NCI-H2081 (cell line): ENCODE results near the gene SLC50A1.

Experiments used
- DNase-seq, 2 experiments: peaks; one replicate each; lab custom pipeline; 2025; lab: John Stamatoyannopoulos, UW

SLC50A1 gene

DNA sequence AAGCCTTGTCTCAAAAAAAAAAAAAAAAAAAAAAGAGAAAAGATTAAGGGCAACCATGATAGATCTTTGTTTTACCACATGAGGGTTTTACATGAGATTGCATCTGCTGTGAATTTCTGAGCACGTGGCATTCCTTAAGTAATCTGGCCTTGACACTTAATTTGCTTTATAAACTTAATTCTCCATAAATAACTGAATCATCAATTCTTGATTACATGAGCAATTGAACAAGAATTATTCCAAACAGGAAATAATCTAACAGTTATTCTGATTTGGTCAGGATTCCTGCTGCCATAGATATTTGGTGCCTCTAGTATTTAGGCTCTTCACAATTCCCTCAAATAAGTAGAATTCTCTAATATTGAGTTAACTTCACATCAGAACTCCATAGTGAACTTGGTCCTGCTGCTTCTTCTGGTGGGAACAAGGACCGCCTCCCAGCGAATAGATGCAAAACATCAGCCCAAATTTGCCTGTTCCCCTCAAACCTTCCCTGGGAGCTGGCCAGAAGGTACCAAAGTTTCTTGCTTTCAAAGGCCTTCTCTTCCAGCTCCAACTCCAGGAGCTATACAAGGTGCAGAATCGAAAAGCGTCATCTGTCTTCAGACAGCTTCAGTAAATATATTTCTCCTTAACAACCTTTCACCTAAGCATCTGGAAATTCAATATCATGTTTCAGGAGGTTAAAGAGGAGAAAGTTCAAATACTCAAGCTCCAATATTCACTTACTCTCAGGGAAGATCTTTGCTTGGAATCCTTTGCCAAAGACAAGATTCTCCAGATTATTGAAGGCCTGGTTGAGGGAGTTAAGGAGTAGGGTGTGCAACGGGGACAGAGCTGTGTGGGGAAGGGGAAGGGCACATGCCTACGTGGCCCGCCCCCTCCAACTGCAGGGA is 36.4 kb downstream of the SLC50A1 start:
- no peak for DNase-seq

- DNase-seq, result peak; percentile 98 to 99
Measured at GRCh38 chr1:155172732-155173477, 37.3 kb downstream of the SLC50A1 start, which contains the start of gene KRTCAP2. TSS of gene KRTCAP2 (minus strand) at chr1:155173304. CDS start at chr1:155173224, 80 bp downstream.

DNA sequence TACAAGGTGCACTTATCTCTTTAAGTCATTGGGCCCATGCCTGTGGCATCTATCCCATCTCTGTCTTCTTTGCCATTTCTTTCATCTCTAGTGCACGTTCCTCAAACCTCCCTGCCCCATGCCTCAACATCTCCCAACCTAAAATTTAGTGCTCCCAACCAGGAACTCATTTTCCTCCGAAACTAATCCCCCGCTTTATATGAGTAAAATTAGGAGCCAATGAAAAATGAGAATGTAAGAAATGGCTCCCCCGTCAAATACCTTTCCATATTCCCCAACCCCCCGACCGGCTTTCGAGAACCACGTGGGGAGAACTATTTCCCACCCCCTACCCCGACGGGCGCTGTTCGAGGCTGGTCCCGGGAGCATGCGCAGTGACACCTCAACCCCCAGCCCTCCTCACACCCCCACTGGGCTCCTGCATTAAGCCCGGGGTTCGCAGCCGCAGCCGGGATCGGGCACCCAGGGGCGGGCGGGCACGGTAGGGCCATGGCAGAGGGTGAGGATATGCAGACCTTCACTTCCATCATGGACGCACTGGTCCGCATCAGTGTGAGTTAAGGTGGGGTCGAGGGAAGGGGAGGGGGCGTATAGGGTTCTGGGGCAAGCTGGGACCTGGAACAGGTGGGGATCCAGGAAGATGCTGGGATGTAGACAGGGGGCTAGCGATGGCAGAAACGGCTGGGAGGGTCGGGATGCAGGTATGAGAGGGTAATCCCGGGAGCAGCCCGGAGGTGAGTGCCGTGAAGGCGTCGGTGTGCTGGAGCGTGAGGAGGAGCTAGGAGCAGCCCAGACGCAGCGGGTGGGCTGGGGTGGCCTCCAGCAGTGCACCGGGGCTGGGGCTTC is 38.0 kb downstream of the SLC50A1 start, which contains the start of gene TRIM46:
Gene TRIM46, plus strand, starts transcription at position 372 of the 846 bp plus-strand sequence. Its CDS starts 118 bp downstream, at position 490.
- DNase-seq, result peak; percentile 90 to 91

DNA sequence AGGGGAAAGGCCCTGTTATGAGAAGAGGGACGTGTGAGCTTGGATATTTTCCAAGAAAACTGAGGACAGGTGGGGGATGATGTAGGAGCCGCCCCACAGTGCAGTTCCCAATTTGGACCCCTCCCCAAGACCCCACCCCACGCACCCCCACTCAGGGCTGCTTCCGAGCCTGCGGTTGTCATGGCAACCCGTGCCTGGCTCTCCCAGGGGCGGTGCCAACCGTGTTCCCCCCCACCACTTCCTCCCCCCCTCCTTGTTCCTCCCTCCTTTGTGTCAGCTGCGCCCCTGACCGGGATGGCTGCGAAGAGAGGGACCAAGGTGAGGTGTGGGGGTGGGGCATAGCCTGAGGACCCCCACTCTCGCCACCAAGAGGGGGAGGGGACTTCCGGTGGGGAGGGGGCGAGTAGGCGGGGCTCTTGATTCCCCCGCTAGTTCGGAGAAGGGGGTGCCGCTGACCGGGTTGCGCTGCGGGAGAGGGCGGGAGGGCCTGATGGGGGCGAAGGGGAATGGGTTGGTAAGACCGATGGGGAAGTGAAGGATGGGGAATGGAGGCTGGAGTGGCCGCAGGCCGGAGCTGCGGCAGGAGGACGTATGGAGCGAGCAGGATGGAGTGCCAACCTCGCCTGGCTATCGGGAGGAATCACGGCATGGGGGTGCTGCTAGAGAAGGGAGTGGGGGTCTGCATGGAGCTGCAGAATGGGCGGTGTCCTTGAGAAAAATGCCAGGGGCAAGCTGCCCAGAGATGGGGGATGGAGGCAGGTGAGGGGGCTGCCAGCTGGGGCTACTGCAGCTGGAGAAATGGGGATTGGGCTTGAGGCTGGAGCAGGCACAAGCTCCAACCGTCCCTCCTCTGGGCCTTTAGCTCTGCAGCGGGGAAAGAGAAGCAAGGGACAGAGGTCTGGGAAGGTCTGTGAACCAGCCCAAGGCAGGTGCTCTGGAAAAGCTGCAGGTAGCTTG is 39.0 kb downstream of the SLC50A1 start:
- DNase-seq, result peak; percentile 88 to 90

- no peak for DNase-seq
Measured at GRCh38 chr1:155175281-155175926, 39.8 kb downstream of the SLC50A1 start.

DNA sequence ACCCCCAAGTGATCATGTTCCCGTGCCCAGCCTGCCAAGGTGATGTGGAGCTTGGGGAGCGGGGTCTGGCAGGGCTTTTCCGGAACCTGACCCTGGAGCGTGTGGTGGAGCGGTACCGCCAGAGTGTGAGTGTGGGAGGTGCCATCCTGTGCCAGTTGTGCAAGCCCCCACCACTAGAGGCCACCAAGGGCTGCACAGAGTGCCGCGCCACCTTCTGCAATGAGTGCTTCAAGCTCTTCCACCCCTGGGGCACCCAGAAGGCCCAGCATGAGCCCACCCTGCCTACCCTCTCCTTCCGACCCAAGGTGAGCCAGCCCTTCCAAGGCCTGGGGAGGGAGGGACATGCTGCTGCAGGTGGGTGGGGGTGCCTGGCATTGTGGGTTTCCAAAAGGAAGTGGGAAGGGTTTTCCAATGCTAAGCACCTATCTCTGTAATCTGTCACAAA is 40.3 kb downstream of the SLC50A1 start:
- DNase-seq, result peak; percentile 8 to 50

- peak; percentile 84 to 86 for DNase-seq
Measured at GRCh38 chr1:155176544-155177071, 41.0 kb downstream of the SLC50A1 start.

DNA sequence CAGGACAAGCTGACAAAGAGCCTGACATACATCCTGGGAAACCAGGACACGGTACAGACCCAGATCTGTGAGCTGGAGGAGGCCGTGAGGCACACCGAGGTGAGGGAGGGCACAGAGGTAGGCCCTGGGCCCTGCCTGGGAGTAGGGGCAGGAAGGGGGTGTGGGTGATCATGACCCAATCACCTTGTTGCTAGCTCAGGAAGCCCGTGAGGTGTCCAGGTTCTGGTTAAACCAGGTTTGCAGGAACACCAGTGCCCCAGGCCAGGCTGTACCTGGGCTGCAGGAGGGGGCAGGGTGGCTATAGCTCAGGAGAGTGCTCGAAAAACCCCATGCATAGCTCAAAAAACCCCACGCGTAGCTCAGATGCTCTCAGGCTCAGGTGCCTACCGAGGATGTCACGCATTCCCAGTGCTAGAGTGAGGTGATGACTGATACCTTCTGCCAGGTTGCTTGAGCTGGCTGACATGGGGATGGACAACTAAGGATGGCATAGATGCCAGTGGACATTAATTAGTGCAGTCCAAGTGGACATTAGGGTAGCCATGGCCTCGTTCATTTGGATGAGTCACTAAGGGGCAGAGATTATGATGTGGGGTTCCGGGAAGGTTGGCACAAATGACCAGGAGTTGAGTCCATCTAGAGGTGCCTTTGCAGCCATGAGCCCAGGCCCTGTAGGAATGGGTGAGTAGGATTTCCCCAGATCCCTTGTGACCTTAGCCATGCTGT is 41.7 kb downstream of the SLC50A1 start:
- no peak for DNase-seq

GRCh38 chr1:155177918-155178281 is 42.2 kb downstream of the SLC50A1 start:
- no peak for DNase-seq

- no peak for DNase-seq
Measured at GRCh38 chr1:155178441-155179111, 42.9 kb downstream of the SLC50A1 start.

DNA sequence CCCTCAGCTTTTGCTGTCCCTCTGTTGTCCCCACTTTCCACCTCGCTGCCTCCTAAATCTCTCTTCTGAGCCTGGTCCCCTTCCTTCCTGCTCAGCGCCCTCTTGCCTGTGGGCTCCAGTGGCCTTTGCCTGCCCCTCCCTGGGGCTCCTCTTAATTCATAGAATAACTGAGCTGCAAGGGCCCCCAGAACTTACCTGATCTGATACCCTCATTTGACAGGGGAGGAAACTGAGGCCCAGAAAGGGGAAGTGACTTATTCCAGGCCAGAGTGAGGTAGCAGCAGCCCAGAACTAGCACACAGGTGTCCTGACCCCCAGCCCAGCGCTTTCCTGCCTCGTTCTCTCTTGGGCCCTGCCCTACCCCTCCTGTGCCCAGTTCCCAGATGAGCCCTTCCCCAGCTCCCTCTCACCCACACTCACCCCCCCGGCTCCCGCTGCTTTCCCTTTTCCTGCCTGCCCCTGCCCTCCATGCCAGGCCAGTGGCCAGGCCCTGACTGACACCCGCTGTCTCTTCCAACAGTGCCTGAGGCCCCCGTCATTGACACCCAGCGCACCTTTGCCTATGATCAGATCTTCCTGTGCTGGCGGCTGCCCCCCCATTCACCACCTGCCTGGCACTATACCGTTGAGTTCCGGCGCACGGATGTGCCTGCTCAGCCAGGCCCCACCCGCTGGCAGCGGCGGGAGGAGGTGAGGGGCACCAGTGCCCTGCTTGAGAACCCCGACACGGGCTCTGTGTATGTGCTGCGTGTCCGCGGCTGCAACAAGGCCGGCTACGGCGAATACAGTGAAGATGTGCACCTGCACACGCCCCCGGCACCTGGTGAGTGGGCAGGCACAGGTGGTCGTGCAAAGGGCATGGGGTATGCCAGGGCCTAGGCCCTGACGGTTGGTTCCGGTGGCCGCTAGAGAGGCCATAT is 43.7 kb downstream of the SLC50A1 start:
- DNase-seq, result no peak

DNA sequence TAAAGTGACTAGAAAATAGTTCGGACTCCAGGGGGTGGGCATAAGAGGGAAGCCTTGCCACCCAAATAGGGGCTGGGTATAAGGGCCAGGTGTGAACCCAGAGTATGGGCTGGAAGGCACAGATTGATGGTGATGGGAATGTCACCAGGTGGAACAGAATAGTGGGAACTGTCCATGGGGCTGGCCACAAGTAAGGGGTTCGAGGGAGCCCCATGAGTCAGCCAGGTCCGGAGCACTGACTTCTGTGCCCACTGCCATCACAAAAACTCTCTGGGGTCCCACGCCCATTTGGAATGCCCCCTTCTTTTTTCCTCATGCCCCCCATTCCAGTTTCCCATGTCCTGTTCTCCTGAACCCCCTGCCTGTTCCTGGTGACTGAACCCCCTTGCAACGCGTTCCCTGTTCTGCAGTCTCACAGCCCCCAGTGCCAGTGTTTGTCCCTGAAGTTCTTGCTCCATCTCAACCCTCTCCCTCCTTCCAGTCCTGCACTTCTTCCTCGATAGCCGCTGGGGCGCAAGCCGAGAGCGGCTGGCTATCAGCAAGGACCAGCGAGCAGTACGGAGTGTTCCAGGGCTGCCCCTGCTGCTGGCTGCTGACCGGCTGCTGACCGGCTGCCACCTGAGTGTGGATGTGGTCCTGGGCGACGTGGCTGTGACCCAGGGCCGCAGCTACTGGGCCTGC is 45.9 kb downstream of the SLC50A1 start:
- no peak for DNase-seq

- no peak for DNase-seq
Measured at GRCh38 chr1:155182052-155182550, 46.4 kb downstream of the SLC50A1 start.

DNA sequence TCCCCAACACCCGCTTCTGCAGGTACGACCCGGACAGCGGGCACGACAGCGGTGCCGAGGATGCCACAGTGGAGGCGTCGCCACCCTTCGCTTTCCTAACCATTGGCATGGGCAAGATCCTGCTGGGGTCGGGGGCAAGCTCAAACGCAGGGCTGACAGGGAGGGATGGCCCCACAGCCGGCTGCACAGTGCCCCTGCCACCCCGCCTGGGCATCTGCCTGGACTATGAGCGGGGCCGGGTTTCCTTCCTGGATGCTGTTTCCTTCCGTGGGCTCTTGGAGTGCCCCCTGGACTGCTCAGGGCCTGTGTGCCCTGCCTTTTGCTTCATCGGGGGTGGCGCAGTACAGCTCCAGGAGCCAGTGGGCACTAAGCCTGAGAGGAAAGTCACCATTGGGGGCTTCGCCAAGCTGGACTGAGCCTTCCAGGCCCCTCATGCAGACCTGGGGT is 48.1 kb downstream of the SLC50A1 start:
- no peak for DNase-seq

DNA sequence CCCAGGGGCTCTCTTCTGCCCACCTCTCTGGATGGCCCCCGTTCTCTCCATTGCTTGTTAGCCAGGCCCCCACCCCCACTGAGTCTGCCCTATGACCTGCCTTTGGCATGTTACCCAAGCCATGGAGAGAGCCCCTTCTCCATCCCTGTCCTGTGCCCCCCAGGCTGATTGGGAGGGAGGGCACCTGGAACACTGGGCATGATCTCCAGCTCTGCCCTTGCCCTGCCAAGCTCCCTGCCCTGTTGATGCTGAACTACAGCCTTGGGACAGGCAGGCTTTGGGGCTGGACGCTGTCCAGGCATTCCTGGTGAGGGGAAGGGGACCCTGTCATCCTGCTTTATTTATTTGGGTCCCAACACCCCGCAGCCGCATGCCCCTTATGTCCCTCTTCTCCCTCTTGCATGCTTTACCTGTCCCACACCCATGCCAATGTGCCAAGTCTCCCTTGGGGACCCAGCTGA is 48.7 kb downstream of the SLC50A1 start:
- DNase-seq, result no peak
